ENCODE data around the gene SPRR1B. TPM values are rescaled to one million over a fixed set of nuclear protein-coding genes. Genes with fewer than 3 reads are reported as not detected.

SPRR1B gene
- total and polyA plus RNA-seq, 8 donors, result 0.24 to 0.73 TPM; not detected in 6

DNA sequence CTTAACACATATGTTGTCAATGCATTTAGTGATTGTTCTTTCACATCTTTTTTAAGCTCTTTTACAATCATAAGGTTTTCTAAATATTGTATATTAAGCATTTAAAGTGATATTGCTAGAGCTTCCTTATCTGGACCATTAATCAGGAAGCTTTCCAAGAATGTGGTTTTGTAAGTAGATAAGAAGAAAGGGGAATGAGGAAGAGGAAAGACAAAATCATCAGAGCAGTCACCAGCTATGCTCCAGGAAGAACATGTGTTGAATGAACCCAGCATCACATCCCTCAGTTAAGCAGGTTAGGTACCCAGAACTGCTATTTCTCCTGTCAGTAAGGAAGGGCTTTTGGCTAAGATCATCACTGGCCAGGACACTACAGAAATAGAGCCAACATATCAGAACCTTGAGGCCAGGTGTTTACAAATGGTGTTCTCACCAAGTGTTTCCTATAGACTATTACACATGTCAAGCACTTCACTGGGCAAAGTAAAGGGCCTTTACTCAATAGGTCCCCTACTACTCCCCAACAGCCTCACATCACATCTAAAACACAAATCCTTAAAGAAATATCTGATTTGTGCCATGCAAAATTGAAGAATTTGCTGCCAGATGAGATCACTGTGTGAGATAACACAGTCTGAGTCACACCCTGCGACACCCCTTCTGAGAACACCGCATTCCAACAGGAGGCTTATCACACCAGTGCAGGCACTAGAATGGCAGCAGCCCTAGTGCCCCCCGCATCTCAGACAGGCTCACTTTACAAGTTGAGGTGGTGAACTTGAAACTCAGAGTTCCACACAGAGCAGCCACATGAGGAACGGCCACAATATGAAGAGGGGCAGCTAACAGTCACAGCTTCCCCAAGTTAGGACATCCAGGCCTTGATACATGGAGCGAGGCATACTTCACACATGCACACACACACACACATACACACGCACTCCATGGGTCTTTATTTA is 28.1 kb downstream of the SPRR1B start:
- H3K36me3 ChIP-seq, result no peaks in the 10 kb centered on the region
- no peak for DNase-seq
- intact Hi-C loops (cut with DNase I), result no loop called here
- TF ChIP-seq CTCF (IDR thresholded peaks at IDR 0.05), result no peak
- no peak overlapping the region for H3K4me3 ChIP-seq
- H3K9me3 ChIP-seq, result no peaks in the 10 kb centered on the region
- H3K27ac ChIP-seq, result no peak overlapping the region
- no peak for ATAC-seq
- H3K27me3 ChIP-seq, result peaks cover 0 to 6% of the 10 kb centered on the region in 2 donors
- H3K4me1 ChIP-seq, result no peaks in the 10 kb centered on the region

DNA sequence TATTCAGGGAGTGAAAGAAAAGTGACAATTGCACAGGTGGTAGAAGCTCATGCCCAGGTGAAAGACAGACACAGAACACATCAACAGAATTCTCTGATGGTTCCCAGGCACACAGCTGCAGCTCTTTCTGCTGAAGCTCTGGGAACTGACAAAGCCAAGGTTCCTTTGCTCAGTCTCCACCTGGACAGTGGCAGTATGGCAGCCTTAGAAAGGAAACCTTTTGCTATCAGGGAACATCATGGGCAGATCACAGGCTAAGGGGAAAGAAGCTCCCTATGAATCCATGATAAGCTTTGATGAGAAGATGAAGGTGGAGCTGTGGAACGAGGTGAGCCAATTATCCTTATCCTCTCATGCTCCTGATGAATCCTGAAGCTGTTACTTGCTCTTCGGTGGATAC is 39.2 kb downstream of the SPRR1B start:
- Histone ChIP-seq H3K27ac (no peak overlapping the region), H3K27me3 (no peaks in the 10 kb centered on the region), H3K9me3 (no peaks in the 10 kb centered on the region), H3K36me3 (no peaks in the 10 kb centered on the region), H3K4me3 (no peak overlapping the region), H3K4me1 (no peaks in the 10 kb centered on the region)
- DNase-seq, result no peak
- no peak for ATAC-seq
- no peak for TF ChIP-seq CTCF (IDR thresholded peaks at IDR 0.05)
- intact Hi-C loops (cut with DNase I), result no loop called here

DNA sequence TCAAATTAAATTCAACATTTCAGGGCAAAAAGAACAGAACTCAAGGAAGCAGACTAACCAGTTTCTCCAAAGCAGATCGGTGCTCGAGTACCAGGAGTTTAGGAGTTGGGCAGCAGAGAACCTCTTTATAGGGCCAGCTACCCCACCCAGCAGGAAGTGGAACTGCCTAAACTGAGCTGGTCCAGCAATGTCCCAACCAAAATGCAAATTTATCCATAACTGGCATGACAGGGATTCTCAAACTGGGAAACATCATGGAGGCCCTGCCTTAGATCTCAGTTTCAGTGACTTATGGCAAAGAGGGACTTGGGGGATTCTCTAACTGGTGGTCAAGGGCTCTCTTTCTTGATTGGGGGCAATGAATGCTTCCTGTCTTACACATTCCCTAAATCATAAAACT is 40.5 kb downstream of the SPRR1B start, which contains the start of gene SPRR2B:
Gene SPRR2B, minus strand, starts transcription at position 101 of the 400 bp plus-strand sequence. CDS start 772 bp downstream, outside the sequence.
- H3K27me3 ChIP-seq, result no peaks in the 10 kb centered on the region
- H3K9me3 ChIP-seq, result no peaks in the 10 kb centered on the region
- H3K4me1 ChIP-seq, result no peaks in the 10 kb centered on the region
- no peaks in the 10 kb centered on the region for H3K36me3 ChIP-seq
- no peak for TF ChIP-seq CTCF (IDR thresholded peaks at IDR 0.05)
- DNase-seq, result no peak
- H3K27ac ChIP-seq, result no peak within 1 kb of the TSS
- intact Hi-C loops (cut with DNase I), result no loop called here
- H3K4me3 ChIP-seq, result no peak within 1 kb of the TSS
- no peak for ATAC-seq

GRCh38 chr1:153072806-153073726 is 42.1 kb downstream of the SPRR1B start:
- no peaks in the 10 kb centered on the region for H3K36me3 ChIP-seq
- no peak overlapping the region for H3K27ac ChIP-seq
- no peak overlapping the region for H3K4me3 ChIP-seq
- TF ChIP-seq CTCF (IDR thresholded peaks at IDR 0.05), result no peak
- H3K9me3 ChIP-seq, result no peaks in the 10 kb centered on the region
- intact Hi-C loops (cut with DNase I), result no loop called here
- no peaks in the 10 kb centered on the region for H3K4me1 ChIP-seq
- no peaks in the 10 kb centered on the region for H3K27me3 ChIP-seq
- ATAC-seq (no peak), DNase-seq (no peak)

GRCh38 chr1:153081736-153082135 is 50.7 kb downstream of the SPRR1B start:
- ATAC-seq (no peak), DNase-seq (no peak)
- Histone ChIP-seq H3K9me3 (no peaks in the 10 kb centered on the region), H3K4me1 (no peaks in the 10 kb centered on the region), H3K4me3 (no peak overlapping the region), H3K27me3 (no peaks in the 10 kb centered on the region), H3K27ac (no peak overlapping the region), H3K36me3 (no peaks in the 10 kb centered on the region)
- intact Hi-C loops (cut with DNase I), result no loop called here
- TF ChIP-seq CTCF (IDR thresholded peaks at IDR 0.05), result no peak

Data from left lung (tissue), 10 donors.